Measurements from ENCODE around the gene RAD51. TPM values are rescaled to one million over a fixed set of nuclear protein-coding genes. Genes with fewer than 3 reads are reported as not detected.

The RAD51 gene
- total RNA-seq, 1 experiment from 2014 or later, result 47.0 TPM

GRCh38 chr15:40688932-40689799 is 5.8 kb upstream of the RAD51 start:
- DNase-seq, result no peak
- no peak overlapping the region for H3K4me3 ChIP-seq (ENCODE audit: low read depth, low read length)
- CTCF ChIA-PET, result no interaction called here
- H3K36me3 ChIP-seq (ENCODE audit: control insufficient read depth, insufficient read depth, low read length), result no peaks in the 10 kb centered on the region
- H3K36me3 Mint-ChIP-seq (ENCODE audit: insufficient read depth, unreplicated experiment), result peaks cover 8% of the 10 kb centered on the region
- peaks cover 5% of the 10 kb centered on the region; the same call in 1 of the 2 replicates for H3K4me1 ChIP-seq
- no peak for TF ChIP-seq CTCF (IDR thresholded peaks at IDR 0.05; ENCODE audit: insufficient read depth in 1 of 2, low read depth in 1 of 2, low read length in 1 of 2, severe bottlenecking in 1 of 2, unreplicated experiment in 1 of 2)
- H3K9me3 Mint-ChIP-seq (ENCODE audit: unreplicated experiment), result no peaks in the 10 kb centered on the region
- POLR2A ChIA-PET, result no interaction called here
- H3K4me1 Mint-ChIP-seq (ENCODE audit: low read depth, unreplicated experiment), result no peaks in the 10 kb centered on the region
- no peaks in the 10 kb centered on the region for H3K9me3 ChIP-seq
- no peak overlapping the region for H3K27ac Mint-ChIP-seq (ENCODE audit: unreplicated experiment)
- H3K4me3 Mint-ChIP-seq (ENCODE audit: unreplicated experiment), result no peak overlapping the region
- intact Hi-C loops (cut with micrococcal nuclease; ENCODE audit: unreplicated experiment), result no loop called here
- H3K27me3 ChIP-seq (replicated peaks; ENCODE audit: control insufficient read depth, insufficient read depth, low read length), result no peaks in the 10 kb centered on the region
- no TSS peak for BruUV-seq (replicated peaks)
- no peaks in the 10 kb centered on the region for H3K27me3 Mint-ChIP-seq (ENCODE audit: insufficient read depth, unreplicated experiment)

GRCh38 chr15:40691737-40692136 is 3.2 kb upstream of the RAD51 start:
- ChIA-PET POLR2A (interaction anchor here (0.6 kb wide), 1 partner anchor 102 kb away, joined by 3 read pairs; no protein-coding TSS in a partner anchor), CTCF (interaction anchor here (0.6 kb wide), 1 partner anchor 12 kb away, joined by 4 read pairs; no protein-coding TSS in a partner anchor)
- peaks cover 3% of the 10 kb centered on the region for H3K4me1 Mint-ChIP-seq (ENCODE audit: low read depth, unreplicated experiment)
- no peaks in the 10 kb centered on the region for H3K27me3 Mint-ChIP-seq (ENCODE audit: insufficient read depth, unreplicated experiment)
- Histone ChIP-seq H3K4me1 (peaks cover 10% of the 10 kb centered on the region; the same call in 1 of the 2 replicates), H3K4me3 (ENCODE audit: low read depth, low read length) (no peak overlapping the region), H3K36me3 (ENCODE audit: control insufficient read depth, insufficient read depth, low read length) (no peaks in the 10 kb centered on the region), H3K27me3 (replicated peaks; ENCODE audit: control insufficient read depth, insufficient read depth, low read length) (no peaks in the 10 kb centered on the region), H3K9me3 (no peaks in the 10 kb centered on the region)
- H3K36me3 Mint-ChIP-seq (ENCODE audit: insufficient read depth, unreplicated experiment), result peaks cover 22% of the 10 kb centered on the region
- H3K4me3 Mint-ChIP-seq (ENCODE audit: unreplicated experiment), result no peak overlapping the region
- peak; percentile 47 to 56 for DNase-seq
- peak overlapping the region; percentile 59 for H3K27ac Mint-ChIP-seq (ENCODE audit: unreplicated experiment)
- no peaks in the 10 kb centered on the region for H3K9me3 Mint-ChIP-seq (ENCODE audit: unreplicated experiment)
- intact Hi-C loops (cut with micrococcal nuclease; ENCODE audit: unreplicated experiment), result loop anchor here (5.0 to 10.0 kb wide), 2 partner anchors 99 to 203 kb away; partner anchors contain the start of genes KNL1 and VPS18
- no TSS peak for BruUV-seq (replicated peaks)
- no peak for TF ChIP-seq CTCF (IDR thresholded peaks at IDR 0.05; ENCODE audit: insufficient read depth in 1 of 2, low read depth in 1 of 2, low read length in 1 of 2, severe bottlenecking in 1 of 2, unreplicated experiment in 1 of 2)

- no peaks in the 10 kb centered on the region for H3K27me3 Mint-ChIP-seq (ENCODE audit: insufficient read depth, unreplicated experiment)
- peaks cover 7% of the 10 kb centered on the region for H3K4me1 Mint-ChIP-seq (ENCODE audit: low read depth, unreplicated experiment)
- H3K36me3 Mint-ChIP-seq (ENCODE audit: insufficient read depth, unreplicated experiment), result peaks cover 33% of the 10 kb centered on the region
- intact Hi-C loops (cut with micrococcal nuclease; ENCODE audit: unreplicated experiment), result loop anchor here (5.0 to 10.0 kb wide), 2 partner anchors 102 to 201 kb away; partner anchors contain the start of genes KNL1 and VPS18
- H3K4me1 ChIP-seq, result peaks cover 11% of the 10 kb centered on the region; the same call in 1 of the 2 replicates
- H3K36me3 ChIP-seq (ENCODE audit: control insufficient read depth, insufficient read depth, low read length), result no peaks in the 10 kb centered on the region
- peak overlapping the region; percentile 99 for H3K27ac Mint-ChIP-seq (ENCODE audit: unreplicated experiment)
- no peak for DNase-seq
- H3K9me3 Mint-ChIP-seq (ENCODE audit: unreplicated experiment), result no peaks in the 10 kb centered on the region
- CTCF ChIA-PET, result interaction anchor here (0.6 to 1.8 kb wide), 8 partner anchors 32 to 237 kb away, joined by 3 to 10 read pairs (median 4); partner anchors contain the start of gene SPINT1
- TF ChIP-seq CTCF (IDR thresholded peaks at IDR 0.05; ENCODE audit: insufficient read depth in 1 of 2, low read depth in 1 of 2, low read length in 1 of 2, severe bottlenecking in 1 of 2, unreplicated experiment in 1 of 2), result no peak
- H3K4me3 Mint-ChIP-seq (ENCODE audit: unreplicated experiment), result peak overlapping the region; percentile 92
- TSS peak; percentile 73 for BruUV-seq (replicated peaks)
- POLR2A ChIA-PET, result interaction anchor here (0.6 to 1.9 kb wide), 9 partner anchors 13 to 590 kb away, joined by 3 to 10 read pairs (median 5); partner anchors contain the start of genes BUB1B, CCDC32, RPUSD2 and VPS18
- H3K4me3 ChIP-seq (ENCODE audit: low read depth, low read length), result peak overlapping the region; percentile 83
- H3K9me3 ChIP-seq, result no peaks in the 10 kb centered on the region
- no peaks in the 10 kb centered on the region for H3K27me3 ChIP-seq (replicated peaks; ENCODE audit: control insufficient read depth, insufficient read depth, low read length)
These were observed 878 bp upstream of the RAD51 start for GRCh38 chr15:40693904-40694687.
